ENCODE data around the gene UCN2.

DNA sequence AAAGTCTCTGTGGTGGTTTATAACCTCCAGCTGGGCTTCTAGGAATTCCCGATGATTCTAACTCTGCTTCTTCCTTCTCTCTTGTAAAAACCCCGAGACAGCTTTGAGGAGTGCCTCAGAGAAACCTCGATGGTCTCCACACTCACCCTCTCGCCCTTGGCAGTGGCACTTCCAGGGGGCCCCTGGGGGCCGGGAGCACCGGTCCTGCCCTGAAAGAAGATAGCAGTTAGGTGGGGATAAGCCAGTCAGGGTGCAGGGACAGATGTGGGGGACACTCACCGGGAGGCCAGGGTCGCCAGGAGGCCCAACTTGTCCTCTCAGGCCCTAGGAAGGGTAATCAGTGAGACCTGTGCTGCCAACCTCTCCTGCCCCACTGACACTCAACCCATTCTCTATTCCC is 21.8 kb upstream of the UCN2 start:
- no peak for TF ChIP-seq CTCF (IDR thresholded peaks at IDR 0.05)
- TF ChIP-seq POLR2A (IDR thresholded peaks at IDR 0.05), result no peak

All from uterus (tissue), 2 donors.